Measurements from ENCODE around the gene TESK2.

TESK2 gene

GRCh38 chr1:45498279-45498678 lies 7.3 kb upstream of the TESK2 start:
- Histone ChIP-seq H3K36me3 (ENCODE audit: insufficient read depth, low read length) (no peaks in the 10 kb centered on the region), H3K9me2 (replicated peaks; ENCODE audit: low read depth, low read length) (no peaks in the 10 kb centered on the region), H3F3A (ENCODE audit: low read depth) (no peaks in the 10 kb centered on the region), H3K9ac (ENCODE audit: low read depth, low read length, poor library complexity, severe bottlenecking) (peak overlapping the region; percentile 89), H3K4me1 (ENCODE audit: insufficient read depth, low read length, poor library complexity, severe bottlenecking) (peaks cover 26% of the 10 kb centered on the region), H4K20me1 (ENCODE audit: insufficient read depth, low read length, poor library complexity, severe bottlenecking) (no peaks in the 10 kb centered on the region), H3K79me2 (ENCODE audit: insufficient read depth, low read length) (peaks cover 8% of the 10 kb centered on the region; the same call in 1 of the 2 replicates), H3K9me3 (ENCODE audit: insufficient read depth, low read depth, low read length) (no peaks in the 10 kb centered on the region), H2AFZ (ENCODE audit: low read length) (no peak overlapping the region), H3K4me2 (ENCODE audit: low read depth, low read length, poor library complexity, severe bottlenecking) (peak overlapping the region; percentile 100), H3K27me3 (ENCODE audit: insufficient read depth, low read length, poor library complexity, severe bottlenecking) (no peaks in the 10 kb centered on the region), H3K4me3 (ENCODE audit: low read length, poor library complexity, severe bottlenecking) (no peak overlapping the region)
- TF ChIP-seq CTCF (conservative IDR thresholded peaks at IDR 0.05; ENCODE audit: low read length) (no peak), EZH2phosphoT487 (IDR thresholded peaks at IDR 0.05; ENCODE audit: borderline replicate concordance) (no peak)

DNA sequence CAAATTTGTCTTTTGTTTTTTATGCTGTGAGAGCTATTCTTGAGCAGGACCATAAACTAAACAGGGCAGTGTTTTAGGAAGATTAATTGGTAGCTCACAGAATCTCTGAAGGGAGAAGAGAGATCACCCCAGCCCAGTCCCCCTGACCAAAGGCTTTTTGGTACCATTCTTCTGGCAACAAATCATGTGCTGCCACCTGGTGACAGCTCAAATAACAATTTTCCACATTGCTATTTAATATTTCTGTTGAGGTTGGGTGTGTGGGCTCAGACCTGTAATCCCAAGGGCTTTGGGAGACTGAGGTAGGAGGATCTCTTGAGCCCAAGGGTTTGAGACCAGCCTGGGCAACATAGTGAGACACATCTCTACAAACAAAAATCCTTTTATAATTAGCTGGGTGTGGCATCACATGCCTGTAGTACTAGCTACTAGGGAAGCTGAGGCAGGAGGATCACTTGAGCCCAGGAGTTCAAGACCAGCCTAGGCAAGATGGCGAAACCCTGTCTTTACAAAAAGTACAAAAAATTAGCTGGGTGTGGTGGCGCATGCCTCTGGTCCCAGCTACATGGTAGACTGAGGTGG lies 2.2 kb upstream of the TESK2 start:
- peaks cover 14% of the 10 kb centered on the region for H3K4me1 ChIP-seq (ENCODE audit: insufficient read depth, low read length, poor library complexity, severe bottlenecking)
- H3K9me3 ChIP-seq (ENCODE audit: insufficient read depth, low read depth, low read length) = no peaks in the 10 kb centered on the region
- no peaks in the 10 kb centered on the region for H4K20me1 ChIP-seq (ENCODE audit: insufficient read depth, low read length, poor library complexity, severe bottlenecking)
- no peaks in the 10 kb centered on the region for H3K9me2 ChIP-seq (replicated peaks; ENCODE audit: low read depth, low read length)
- no peak overlapping the region for H2AFZ ChIP-seq (ENCODE audit: low read length)
- H3K4me3 ChIP-seq (ENCODE audit: low read length, poor library complexity, severe bottlenecking) = no peak overlapping the region
- H3K9ac ChIP-seq (ENCODE audit: low read depth, low read length, poor library complexity, severe bottlenecking) = no peak overlapping the region
- H3K36me3 ChIP-seq (ENCODE audit: insufficient read depth, low read length) = no peaks in the 10 kb centered on the region
- no peaks in the 10 kb centered on the region for H3F3A ChIP-seq (ENCODE audit: low read depth)
- no peaks in the 10 kb centered on the region for H3K27me3 ChIP-seq (ENCODE audit: insufficient read depth, low read length, poor library complexity, severe bottlenecking)
- peaks cover 16% of the 10 kb centered on the region for H3K79me2 ChIP-seq (ENCODE audit: insufficient read depth, low read length)
- TF ChIP-seq CTCF (conservative IDR thresholded peaks at IDR 0.05; ENCODE audit: low read length) = peak; percentile 73
- no peak for TF ChIP-seq EZH2phosphoT487 (IDR thresholded peaks at IDR 0.05; ENCODE audit: borderline replicate concordance)
- no peak overlapping the region for H3K4me2 ChIP-seq (ENCODE audit: low read depth, low read length, poor library complexity, severe bottlenecking)

GRCh38 chr1:45492691-45493090 lies 1.7 kb upstream of the TESK2 start:
- Histone ChIP-seq H3K4me1 (ENCODE audit: insufficient read depth, low read length, poor library complexity, severe bottlenecking) (peaks cover 20% of the 10 kb centered on the region), H3K4me2 (ENCODE audit: low read depth, low read length, poor library complexity, severe bottlenecking) (no peak overlapping the region), H3F3A (ENCODE audit: low read depth) (no peaks in the 10 kb centered on the region), H4K20me1 (ENCODE audit: insufficient read depth, low read length, poor library complexity, severe bottlenecking) (no peaks in the 10 kb centered on the region), H3K4me3 (ENCODE audit: low read length, poor library complexity, severe bottlenecking) (no peak overlapping the region), H2AFZ (ENCODE audit: low read length) (no peak overlapping the region), H3K9me2 (replicated peaks; ENCODE audit: low read depth, low read length) (no peaks in the 10 kb centered on the region), H3K36me3 (ENCODE audit: insufficient read depth, low read length) (no peaks in the 10 kb centered on the region), H3K79me2 (ENCODE audit: insufficient read depth, low read length) (peaks cover 16% of the 10 kb centered on the region), H3K9me3 (ENCODE audit: insufficient read depth, low read depth, low read length) (no peaks in the 10 kb centered on the region), H3K9ac (ENCODE audit: low read depth, low read length, poor library complexity, severe bottlenecking) (no peak overlapping the region), H3K27me3 (ENCODE audit: insufficient read depth, low read length, poor library complexity, severe bottlenecking) (no peaks in the 10 kb centered on the region)
- no peak for TF ChIP-seq CTCF (conservative IDR thresholded peaks at IDR 0.05; ENCODE audit: low read length)
- TF ChIP-seq EZH2phosphoT487 (IDR thresholded peaks at IDR 0.05; ENCODE audit: borderline replicate concordance) = no peak
